HG03521 (cell line): ENCODE results near the gene ARFGEF3.
"Not testable (repeated sequence)": the region's sequence is repeated elsewhere in the genome, so short reads cannot be mapped to it uniquely, and the experiment has no call there.

Source experiments
- ATAC-seq: cut with Tn5 transposase; IDR thresholded peaks from one replicate; pipeline ENCODE4 v1.9.1; 2021; ENCODE audit warnings: mild to moderate bottlenecking, moderate library complexity; ENCODE audit not compliant: unreplicated experiment

The ARFGEF3 gene

DNA sequence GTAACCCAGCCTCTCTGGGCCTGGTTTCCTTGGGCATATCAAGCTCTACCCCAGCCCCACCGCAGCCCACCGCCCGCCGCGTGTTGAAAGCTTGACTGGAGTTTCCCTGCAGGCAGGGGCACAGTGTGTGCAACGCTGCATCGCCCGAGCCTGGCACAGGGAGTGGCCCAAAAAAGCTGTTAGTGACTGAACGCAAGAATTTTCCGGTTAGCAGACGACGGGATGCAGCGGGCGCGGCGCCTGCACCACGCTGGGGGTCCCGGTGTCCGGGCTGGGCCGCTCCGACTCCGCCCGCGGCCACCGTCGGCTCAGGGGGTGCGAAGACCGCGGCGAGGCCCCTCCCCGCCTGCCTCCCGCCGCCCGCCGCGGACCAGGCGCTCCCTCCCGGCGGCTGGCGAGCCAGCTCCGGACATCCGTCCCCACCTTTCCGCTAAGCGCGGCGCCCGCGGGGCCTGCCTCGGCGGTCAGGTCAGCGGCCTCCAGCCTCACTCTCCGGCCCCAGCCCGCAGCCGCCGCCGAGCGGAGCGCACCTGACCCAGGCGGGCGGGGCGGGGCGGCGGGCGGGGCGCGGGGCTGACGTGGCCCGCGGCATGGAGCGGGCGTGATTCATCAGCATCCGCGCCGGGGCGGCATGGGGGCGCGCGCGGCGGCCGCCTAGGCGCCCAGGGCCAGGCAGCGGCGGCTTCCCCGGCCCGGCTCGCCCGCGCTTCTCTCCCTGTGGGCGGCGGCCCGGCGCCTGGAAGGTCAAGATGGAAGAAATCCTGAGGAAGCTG lies at the start of gene ARFGEF3:
Gene ARFGEF3, plus strand, starts transcription at position 602 of the 773 bp plus-strand sequence. Its CDS starts 148 bp downstream, at position 750.
- peak; percentile 86 for ATAC-seq

DNA sequence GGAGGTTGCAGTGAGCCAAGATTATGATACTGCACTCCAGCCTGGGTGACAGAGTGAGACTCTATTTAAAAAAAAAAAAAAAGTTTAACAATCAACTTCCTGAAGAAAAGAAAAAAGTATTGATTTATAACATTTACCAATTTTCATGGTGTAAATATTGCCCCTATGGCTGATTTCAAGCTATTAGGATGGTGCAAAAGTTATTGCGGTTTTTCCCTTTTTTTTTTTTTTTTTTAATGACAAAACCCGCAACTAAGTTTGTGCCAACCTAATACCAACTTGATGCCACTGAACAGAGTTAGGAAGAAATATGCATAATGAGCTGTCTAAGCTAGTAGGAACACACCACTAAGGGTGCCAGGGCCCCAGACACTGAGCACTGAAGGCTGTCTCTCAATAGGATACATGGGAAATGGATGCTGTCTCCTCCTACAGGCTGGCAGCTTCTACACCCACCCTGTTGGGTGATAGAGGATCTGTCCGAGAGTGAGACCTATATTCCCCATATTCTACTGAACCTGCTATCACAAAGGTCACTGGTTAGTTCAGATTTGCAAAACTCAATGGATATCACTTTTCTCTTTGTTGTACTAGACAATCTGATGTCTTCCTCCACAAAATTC lies 48.0 kb upstream of the ARFGEF3 start:
- no peak for ATAC-seq

- no peak for ATAC-seq
These were observed 46.5 kb upstream of the ARFGEF3 start for GRCh38 chr6:138115201-138115600.

DNA sequence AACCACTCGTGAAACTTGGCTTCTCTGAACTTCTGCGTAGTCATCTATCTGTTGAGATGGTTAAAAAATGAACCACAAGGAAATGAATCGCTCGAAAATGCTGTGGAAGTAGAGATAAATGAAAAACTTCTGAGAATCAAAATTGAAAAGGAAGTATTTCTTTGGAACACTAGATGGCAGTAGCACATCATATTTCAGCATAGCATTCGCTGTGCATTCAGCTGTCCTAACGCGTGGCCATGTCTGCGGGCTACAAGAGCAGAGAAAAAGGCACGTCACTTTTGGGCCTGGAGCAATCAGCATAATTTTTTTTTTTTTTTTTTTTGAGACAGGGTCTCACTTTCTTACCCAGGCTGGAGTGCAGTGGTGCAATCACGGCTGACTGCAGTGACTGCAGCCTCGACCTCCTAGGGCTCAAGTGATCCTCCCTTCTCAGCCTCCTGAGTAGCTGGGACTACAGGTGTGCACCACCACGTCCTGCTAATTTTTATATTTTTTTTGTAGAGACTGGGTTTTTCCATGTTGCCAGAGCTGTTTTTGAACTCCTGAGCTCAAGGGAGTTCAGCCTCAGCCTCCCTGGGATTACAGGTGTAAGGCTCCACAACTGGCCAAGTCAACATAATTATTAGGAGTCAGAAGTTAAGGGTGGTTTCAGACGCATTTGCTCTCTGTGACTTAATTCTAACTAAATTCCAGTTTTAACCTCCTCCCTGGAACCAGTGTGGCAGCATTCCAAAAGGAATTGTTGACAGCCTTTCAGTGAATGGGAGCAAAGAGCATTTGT lies 45.7 kb upstream of the ARFGEF3 start:
- peak; percentile 80 for ATAC-seq

- ATAC-seq = no peak
These were observed 45.1 kb upstream of the ARFGEF3 start for GRCh38 chr6:138116661-138116999.

DNA sequence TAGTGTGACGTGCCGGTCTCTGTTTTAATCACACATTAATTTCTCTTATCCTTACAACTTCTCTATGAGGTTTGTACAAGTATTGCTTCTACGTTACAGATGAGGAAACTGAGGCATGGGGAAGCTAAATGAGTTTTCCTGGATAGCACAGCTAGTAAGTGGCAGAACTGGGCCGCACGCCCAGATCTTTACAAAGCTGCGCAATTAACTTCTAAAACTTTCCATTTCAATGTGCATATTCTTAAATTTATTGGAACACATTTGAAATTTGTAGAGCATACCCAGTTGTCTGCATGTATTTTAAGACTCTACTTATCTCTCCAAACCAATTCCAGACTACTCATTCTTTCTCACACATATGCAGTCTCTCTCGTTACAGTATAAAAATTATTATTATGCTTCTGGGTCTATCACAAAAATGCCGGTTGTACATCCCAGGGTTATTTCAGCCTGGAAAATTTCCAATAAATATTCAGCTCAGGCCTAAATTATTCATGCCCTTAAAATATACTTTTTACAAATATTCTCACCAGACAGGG lies 44.3 kb upstream of the ARFGEF3 start:
- ATAC-seq = no peak

DNA sequence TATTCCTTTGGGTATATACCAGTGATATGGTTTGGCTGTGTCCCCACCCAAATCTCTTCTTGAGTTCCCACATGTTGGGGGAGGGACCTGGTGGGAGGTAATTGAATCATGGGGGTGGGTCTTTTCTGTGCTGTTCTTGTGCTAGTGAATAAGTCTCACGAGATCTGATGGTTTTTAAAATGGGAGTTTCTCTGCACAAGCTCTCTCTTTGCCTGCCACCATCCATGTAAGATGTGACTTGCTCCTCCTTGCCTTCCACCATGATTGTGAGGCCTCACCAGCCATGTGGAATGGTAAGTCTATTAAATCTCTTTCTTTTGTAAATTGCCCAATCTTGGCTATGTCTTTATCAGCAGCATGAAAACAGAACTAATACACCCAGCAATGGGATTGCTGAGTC lies 42.5 kb upstream of the ARFGEF3 start:
- not testable (repeated sequence) for ATAC-seq

GRCh38 chr6:138119976-138120375 lies 41.8 kb upstream of the ARFGEF3 start:
- ATAC-seq = no peak

DNA sequence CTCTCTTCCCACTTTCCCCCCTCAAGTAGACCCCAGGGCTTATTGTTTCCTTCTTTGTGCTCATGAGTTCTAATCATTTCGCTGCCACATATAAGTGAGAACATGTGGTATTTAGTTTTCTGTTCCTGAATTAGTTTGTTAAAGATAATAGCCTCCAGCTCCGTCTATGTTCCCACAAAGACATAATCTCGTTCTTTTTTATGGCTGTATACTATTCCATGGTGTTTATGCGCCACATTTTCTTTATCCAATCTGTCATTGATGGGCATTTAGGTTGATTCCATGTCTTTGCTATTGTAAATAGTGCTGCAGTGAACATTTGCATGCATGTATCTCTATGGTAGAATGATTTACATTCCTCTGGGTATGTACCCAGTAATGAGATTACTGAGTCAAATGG lies 37.6 kb upstream of the ARFGEF3 start:
- no peak for ATAC-seq

- ATAC-seq = no peak
These were observed 33.6 kb upstream of the ARFGEF3 start for GRCh38 chr6:138128096-138128495.

DNA sequence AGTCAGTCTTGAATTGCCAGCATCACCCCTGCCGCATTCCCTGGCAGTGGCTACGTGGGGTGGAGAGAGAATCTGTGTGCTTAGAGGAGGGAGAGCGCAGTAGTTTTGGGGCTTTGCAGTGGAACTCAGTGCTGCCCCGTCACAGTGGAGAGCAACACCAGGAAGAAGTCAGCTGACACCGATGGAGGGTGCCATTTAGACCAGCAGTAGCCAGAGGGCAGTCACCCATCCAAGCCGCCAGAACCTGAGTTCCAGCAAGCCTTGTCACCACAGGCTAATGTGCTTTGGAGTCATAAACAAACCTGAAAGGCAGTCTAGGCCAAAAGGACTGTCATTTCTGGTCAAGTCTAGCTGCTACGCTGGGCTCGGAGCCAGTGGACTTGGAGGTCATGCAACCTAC lies 32.5 kb upstream of the ARFGEF3 start:
- no peak for ATAC-seq

DNA sequence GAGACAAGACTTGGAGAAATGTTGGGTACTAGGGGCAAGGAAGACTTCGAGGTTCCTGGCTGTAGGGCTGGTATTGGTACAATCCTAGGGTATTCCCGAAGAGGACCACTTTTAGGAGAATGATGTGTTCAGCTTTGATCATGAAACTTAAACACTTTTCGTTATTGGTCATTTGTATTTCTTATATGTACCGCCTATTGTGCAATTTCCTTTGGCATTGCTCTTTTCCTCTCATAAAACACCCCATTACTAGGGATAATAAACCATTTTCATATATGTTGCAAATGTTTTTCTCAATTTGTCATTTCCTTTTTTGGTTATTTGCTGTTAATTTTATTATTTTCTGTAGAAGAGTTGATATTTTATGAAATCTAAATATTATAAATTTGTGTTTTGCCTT lies 18.9 kb upstream of the ARFGEF3 start:
- no peak for ATAC-seq

- peak; percentile 81 for ATAC-seq
These were observed 16.3 kb upstream of the ARFGEF3 start for GRCh38 chr6:138145402-138145801.

GRCh38 chr6:138146544-138146943 lies 15.2 kb upstream of the ARFGEF3 start:
- no peak for ATAC-seq

- no peak for ATAC-seq
These were observed 6.3 kb upstream of the ARFGEF3 start for GRCh38 chr6:138155443-138155842.

GRCh38 chr6:138157986-138158638 lies 3.6 kb upstream of the ARFGEF3 start:
- ATAC-seq = no peak

- ATAC-seq = no peak
These were observed 2.5 kb upstream of the ARFGEF3 start for GRCh38 chr6:138159246-138159645.

DNA sequence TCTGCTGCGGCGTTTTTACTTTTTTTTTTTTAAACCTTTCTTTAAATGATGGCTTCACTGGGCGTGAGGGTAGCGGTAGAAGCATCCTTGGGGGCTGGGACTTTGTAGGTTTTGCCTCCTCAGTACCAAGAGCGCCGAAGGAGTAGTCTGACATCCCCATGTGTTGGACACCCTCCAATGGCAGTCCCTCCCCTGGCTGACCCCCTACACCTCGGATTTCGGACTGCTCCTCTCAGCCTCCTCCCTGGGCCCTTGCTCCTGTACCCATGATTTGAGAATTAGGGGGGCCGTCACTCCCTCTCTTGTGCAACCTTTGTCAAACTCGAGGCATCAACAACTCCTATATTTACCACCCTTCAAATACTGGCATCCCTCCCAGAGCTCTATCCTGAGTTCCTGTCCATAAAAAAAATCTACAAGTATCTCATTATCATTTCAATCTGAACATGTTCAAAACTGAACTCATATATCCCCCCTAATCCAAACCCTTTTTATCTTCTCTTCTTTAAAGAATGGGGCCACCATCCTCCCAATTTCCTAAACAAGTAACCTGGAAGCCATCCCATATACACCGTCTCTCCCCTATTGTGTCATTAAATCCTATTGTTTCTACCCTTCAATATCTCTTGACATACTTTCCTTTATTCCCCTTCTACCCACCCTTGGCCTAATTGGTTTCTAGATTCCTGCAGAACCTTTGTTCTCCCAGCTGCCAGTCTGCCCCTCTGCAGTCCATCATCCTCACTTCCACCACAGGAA lies 1.2 kb upstream of the ARFGEF3 start:
- ATAC-seq = no peak

- no peak for ATAC-seq
These were observed 726 bp upstream of the ARFGEF3 start for GRCh38 chr6:138161088-138161337.

- peak; percentile 28 for ATAC-seq
These were observed 594 bp downstream of the ARFGEF3 start for GRCh38 chr6:138162111-138162954.
